GM18951 (cell line): ENCODE results near the gene ALDH1L1.

ENCODE experiments used
- POLR2A ChIP-seq: IDR thresholded peaks from 4 replicates; pipeline ENCODE4 v1.6.1; 2011; ENCODE audit warnings: mild to moderate bottlenecking; ENCODE audit not compliant: insufficient read length, insufficient read depth; ENCODE audit errors: extremely low read depth
- in situ Hi-C: fragments of 300-500 bp; cut with MboI; formaldehyde crosslinking; loops from one replicate; pipeline ENCODE4 v1.12.0; 2022; ENCODE audit warnings: low sequenced_read_pairs, mixed read lengths, inconsistent platforms; ENCODE audit not compliant: unreplicated experiment

The ALDH1L1 gene

DNA sequence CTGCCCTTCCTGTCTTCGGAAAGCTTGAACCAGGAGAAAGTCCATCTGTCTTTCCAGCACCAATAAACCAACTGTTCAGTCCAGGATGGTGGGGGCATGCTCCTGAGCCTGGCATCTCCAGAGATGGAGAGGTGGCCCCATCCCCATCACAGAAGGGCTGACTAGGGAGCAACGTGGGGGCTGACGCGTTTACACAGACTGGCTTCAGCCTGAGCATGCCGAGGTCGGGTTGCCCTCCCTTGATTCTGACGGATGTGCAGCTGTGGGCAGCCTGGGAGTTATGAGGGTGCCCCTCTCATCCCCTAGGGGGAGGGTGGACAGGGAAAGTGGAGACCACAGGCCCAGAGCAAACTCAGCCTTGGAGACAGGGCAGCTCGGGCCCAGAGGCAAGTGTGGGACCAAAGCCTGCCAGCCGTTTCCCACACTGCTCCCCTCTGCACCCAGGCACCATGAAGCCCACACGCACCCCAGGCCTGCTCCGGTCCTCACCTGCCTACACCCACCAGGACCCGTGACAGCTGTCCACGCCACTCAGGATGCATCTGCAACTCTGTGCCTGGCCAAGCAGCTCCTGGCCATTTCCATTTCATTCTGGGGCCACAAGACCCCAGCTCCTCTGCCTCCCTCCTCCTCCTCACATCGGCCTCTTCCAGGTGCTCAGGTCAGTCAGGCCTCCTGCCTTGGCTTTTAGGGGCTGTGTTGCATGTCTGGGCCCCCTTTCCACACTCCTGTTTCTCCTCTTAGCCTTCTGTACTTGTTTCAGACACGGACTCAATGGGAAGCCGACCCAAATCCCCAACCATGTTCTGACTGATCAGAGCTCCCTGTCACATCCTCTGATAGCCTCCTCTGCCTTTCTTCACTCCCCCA lies 48.3 kb downstream of the ALDH1L1 start:
- no peak for TF ChIP-seq POLR2A
- in situ Hi-C loops: loop anchor here (25.0 kb wide), 1 partner anchor 255 kb away; the partner anchor contains the start of gene CFAP100

DNA sequence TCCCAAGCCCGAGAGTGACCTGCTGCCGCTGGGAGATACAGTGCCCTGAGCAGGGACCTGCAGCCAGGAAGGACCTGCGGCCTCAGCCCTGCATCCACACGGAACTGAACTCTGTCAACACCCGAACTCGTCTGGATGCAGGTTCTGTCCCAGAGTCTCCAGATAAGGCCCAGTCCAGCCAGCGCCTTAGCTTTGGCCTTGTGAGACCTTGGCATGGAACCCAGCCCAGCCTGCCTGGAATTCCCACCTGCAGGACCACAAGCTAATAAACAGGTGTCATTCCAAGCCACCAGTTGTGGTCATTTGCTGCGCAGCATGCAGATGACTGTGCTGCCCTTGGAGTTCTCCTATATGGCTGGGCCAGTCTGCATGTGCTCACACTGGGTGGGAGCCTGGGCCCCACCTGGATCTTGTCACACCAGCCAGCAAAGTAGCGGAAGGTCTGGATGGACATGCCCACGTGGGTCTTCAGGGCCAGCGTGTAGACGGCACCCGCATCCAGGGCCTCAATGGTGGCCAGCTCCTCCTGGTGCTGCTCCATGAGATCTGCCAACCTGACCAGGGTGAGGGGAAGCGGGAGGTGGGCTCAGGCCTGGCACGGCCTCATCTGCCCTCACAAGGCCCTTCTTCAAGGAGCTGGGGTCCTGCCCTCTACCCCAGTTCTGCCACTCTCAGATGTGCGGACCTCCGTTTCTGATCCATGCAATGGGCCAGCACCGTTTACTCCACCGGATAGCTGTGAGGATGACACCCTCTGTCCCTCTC lies 49.2 kb downstream of the ALDH1L1 start:
- in situ Hi-C loops: loop anchor here (25.0 kb wide), 1 partner anchor 256 kb away; the partner anchor contains the start of gene CFAP100
- TF ChIP-seq POLR2A: no peak

DNA sequence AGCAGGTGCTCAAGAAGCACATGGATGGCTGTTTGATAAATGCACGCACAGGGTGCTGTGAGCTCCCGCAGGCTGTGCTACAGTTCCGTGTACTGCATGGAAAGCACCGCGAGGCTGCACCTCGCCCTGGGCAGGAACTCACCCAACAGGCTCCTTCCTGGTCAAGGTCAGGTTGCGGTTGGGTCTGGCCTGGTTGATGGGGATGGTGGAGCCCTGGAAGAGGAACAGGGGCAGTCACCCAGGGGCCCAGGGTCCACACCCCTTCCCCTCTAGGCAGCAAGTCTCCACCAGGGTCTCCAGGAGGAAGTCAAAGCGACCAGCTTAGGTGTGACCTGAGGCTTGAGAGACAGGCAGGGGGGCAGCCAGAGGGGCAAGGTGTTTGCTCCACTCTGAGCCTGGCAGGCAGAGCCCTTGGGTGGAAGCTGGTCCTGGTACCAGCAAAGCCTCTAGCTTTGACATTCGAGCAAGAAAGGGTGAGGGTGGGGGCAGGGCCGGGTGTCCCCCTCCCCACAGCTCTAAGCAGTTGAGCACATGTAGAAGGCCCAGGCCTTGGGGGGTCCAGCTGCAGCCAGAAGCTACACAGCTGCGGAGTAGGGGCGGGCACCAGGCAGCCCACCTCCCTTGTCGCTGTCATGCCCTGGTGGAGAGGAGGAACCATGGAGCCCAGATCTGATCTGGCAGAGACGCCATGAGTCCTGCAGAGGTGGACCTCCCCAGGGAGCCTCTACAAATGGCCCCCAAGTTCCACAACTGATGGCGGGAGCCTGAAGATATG lies 50.1 kb downstream of the ALDH1L1 start:
- in situ Hi-C loops: loop anchor here (25.0 kb wide), 1 partner anchor 257 kb away; the partner anchor contains the start of gene CFAP100
- no peak for TF ChIP-seq POLR2A

DNA sequence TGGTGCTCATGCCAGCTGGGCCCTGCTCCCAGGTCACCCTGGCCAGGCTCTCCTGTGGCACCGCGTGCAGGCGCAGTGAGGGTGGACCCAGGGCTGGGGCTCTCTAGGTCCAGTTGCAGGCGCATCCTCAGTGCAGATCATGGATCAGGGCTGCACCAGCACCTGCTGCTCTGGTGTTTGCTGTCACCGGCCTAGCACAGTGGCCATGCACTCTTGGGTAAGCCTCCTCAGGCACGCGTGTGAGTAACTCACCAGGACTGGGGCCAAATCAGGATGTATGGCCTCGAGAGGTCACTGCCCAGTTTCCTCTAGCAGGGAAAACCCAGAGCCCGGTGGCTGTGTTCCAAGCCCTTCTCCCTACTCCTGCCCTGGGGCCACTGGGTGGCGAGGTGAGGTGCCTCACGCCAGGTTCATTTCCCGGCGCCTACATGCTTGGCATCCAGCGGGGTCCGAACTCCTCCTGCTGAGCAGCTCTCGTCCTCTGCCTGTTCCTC lies 50.9 kb downstream of the ALDH1L1 start:
- TF ChIP-seq POLR2A: no peak
- in situ Hi-C loops: loop anchor here (25.0 kb wide), 1 partner anchor 258 kb away; the partner anchor contains the start of gene CFAP100

DNA sequence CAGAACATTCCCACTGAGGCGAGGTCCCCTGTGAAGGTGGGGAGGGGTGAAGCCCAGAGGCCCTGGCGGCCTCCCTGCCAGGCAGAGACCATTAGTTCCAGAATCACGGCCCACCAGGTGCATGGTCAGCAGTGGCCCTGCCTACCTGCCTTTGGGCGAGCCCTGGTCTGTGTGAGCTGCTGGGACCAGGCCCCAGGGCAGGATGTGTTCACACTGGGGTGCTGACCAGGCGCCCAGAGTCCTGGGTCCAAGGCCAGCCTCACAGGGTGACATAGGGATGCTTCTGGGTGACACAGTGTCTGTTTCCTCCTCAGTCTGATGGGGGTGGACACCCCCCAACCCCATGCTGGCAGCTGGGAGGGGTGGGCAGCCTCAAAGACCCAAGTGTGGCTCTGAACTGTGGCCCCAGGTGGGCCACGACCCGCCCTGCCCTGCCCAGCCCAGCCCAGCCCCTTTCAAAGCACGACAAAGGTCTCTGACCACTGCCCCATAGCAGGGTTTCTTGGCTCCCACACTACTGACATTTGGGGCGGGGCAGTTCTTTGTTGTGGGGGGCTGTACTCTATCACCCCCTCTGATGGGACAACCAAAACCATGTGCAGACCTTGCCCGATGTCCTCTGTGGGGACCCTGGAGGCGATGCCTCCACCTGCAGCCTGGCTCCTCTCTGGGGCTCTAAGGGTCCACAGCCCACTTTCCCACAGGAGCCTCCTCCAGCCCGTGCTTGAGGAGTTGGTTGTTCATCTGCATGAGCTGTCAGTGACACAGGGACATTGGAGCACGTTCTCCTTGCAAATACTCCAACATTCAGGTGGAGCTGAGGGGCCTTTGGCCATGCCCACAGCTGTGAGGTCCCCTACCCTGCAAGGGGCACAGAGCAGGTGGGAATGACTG lies 51.6 kb downstream of the ALDH1L1 start:
- no peak for TF ChIP-seq POLR2A
- in situ Hi-C loops: loop anchor here (25.0 kb wide), 1 partner anchor 259 kb away; the partner anchor contains the start of gene CFAP100

DNA sequence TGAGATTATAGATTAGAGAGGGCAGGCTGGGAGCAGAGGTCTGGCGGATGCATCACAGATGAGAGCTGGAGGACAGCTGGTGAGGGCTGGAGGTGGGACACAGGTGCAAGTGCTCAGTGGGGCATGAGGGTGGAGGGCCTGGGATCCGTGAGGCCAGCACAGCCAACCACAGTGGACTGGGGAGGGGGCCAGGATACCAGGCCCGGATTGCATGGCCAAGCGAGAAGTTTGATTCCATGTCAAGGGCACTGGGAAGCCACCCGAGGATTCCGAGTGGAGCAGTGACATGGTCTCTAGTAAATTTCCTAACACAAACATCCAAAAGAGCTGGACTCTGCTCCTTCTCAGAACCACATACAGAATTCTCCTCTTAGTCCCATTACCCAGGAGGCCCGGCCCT lies 52.5 kb downstream of the ALDH1L1 start:
- in situ Hi-C loops: loop anchor here (25.0 kb wide), 1 partner anchor 259 kb away; the partner anchor contains the start of gene CFAP100
- no peak for TF ChIP-seq POLR2A

DNA sequence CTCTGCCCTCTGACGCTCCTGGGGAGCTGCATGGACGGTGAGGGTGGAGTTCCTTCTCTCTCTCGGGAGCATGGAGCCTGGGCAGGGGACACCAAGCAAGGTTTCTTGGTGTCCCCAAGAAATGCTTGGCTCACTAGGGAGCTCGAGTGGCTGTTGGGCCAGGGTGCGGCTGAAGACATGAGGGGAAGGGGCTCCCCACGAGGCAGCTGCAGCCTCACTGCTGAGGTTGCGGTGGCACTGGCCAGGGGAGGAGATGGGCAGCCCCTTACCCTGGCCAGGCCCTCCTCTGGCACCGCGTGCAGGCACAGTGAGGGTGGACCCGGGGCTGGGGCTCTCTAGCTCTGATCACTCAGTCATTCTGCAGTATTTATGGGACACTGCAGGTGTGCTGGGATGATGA lies 52.9 kb downstream of the ALDH1L1 start:
- TF ChIP-seq POLR2A: no peak
- in situ Hi-C loops: loop anchor here (25.0 kb wide), 1 partner anchor 260 kb away; the partner anchor contains the start of gene CFAP100

DNA sequence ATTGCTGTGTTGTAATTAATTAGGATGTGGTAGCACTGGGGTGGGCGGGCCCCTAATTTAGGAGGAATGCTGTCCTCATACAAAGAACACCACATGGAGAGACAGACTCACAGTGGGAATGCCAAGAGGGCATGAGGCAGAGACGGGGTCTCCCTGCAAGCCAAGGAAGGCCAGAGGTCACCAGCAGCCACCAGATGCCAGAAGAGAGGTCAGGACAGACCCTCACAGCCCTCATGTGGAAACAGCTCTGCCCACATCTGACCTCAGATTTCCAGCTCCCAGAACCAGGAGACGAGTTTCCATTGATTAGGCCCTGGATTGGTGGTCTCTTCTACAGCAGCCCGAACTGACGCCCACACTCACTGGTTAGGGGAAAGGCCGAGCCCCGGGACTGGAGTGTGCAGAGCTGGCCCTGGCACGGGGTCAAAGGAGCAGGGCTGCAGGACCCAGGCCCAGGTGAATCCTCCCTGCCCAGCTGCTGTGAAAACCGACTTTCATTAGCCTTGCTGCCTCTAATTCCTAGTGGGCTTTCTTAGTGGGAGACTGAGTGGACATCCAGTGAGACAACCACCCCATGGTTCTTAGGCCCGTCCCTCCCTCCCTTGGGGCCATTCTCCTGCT lies 53.5 kb downstream of the ALDH1L1 start:
- in situ Hi-C loops: loop anchor here (25.0 kb wide), 1 partner anchor 260 kb away; the partner anchor contains the start of gene CFAP100
- TF ChIP-seq POLR2A: no peak

DNA sequence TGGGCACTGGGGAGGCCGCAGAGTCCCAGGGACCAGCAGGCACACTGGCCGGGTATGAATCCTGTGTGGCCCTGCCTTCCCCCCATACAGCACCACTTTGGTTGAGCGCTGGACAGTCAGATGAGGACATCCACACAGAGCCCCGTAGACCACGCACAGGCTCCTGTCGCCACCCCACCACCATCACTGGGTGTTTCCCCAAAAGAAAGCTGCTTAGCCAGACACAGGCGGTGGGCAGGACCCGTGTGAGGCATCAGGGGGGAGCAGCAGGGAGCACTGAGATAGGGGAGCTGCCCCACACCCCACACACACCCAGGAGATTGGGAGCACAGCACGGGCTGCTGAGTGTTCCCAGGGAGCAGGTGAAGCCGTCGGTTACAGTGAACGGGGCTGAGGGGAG lies 54.1 kb downstream of the ALDH1L1 start:
- TF ChIP-seq POLR2A: no peak
- in situ Hi-C loops: loop anchor here (25.0 kb wide), 1 partner anchor 261 kb away; the partner anchor contains the start of gene CFAP100

DNA sequence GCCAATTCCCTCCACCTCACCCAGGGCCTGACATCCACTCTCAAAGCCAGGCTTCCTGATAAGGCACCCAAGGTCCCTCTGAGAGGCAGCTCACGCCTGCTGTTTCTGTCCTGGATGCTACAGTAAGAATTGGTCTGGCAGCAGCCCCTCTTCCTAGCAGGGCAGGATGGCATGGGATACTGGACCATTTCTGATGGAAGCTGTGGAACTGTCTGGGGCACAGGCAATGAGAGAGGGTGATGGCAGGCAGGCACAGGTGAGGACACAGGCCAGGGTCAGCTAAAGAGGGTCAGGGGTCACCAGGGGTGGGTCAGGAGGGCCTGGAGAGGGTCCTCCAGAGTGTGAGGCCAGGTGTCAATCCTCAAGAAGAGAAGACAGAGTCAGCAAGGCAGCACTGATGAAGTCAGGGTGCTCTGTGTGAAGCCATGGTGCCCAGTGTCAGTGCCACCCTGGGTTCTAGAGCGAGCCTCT lies 54.6 kb downstream of the ALDH1L1 start:
- in situ Hi-C loops: loop anchor here (25.0 kb wide), 1 partner anchor 261 kb away; the partner anchor contains the start of gene CFAP100
- no peak for TF ChIP-seq POLR2A

DNA sequence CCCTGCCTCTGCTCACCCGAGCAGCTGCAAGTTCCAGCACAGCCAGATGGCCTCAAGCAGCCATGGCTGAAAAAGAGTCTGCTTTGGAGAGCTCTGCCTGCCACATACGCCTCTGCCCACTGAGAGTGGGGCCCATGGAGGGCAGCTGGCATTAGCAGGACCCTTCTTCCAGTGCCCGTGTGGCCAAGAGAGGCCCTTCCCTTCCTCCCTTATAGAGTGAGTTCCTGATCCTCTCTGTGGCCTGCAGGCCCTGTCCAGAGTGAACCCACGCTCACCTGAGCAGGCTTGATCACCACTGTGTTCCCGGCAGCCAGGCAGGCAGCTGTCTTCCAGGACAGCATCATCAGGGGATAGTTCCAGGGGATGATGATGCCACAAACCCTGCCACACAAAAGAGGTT lies 55.0 kb downstream of the ALDH1L1 start:
- no peak for TF ChIP-seq POLR2A
- in situ Hi-C loops: loop anchor here (25.0 kb wide), 1 partner anchor 262 kb away; the partner anchor contains the start of gene CFAP100

DNA sequence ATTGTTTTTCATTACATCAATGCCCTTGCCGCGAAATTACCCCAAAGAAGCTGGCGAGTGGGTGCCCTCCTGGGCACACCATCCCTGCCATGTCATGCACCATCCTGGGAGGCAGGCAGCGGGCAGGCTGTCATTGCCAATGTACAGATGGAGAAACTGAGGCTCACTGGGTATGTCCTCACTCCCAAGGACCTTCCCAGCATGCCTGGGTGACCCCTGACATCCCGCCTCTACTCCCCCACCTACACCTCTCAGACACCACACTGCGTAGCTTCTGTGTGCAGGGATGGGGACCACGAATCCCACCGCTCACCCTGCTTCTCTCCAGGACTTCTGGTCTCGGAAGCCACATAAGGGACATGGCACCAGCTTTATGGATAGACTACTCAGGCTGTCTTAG lies 55.5 kb downstream of the ALDH1L1 start:
- no peak for TF ChIP-seq POLR2A
- in situ Hi-C loops: loop anchor here (25.0 kb wide), 1 partner anchor 262 kb away; the partner anchor contains the start of gene CFAP100
